GM18861 (cell line): ENCODE measurements around the gene CYGB.

ENCODE experiments used
- ATAC-seq: cut with Tn5 transposase; IDR thresholded peaks from one replicate; pipeline ENCODE4 v1.9.1; 2021; ENCODE audit not compliant: unreplicated experiment

Gene CYGB

DNA sequence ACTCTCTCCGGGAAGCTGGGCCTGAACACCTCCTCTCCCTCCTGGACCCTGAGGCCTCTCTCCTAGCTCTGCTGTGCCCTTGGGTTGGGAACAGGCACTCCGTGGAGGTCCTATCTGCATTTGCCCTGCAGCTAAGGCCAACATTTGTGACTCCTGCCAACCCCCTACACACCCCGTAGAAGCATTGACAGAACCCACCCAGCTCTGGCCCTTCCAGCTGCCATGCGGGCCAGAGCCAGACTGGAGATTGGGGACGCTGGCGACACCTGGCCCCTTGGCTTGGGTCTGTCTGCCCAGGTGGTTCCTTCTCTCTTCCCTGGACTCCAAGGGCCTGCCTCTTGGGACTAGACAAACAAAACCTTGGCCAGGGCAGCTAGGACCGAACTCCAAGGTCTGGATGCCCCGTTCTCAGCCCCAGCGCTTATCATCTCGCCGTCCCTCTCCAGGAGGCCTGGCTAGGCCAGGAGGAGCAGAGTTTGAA is 35.6 kb downstream of the CYGB start:
- no peak for ATAC-seq

- ATAC-seq, result peak; percentile 37
These were observed 36.3 kb downstream of the CYGB start, which contains the start of gene RHBDF2 for GRCh38 chr17:76501018-76501826. TSS of gene RHBDF2 (minus strand) at chr17:76501423. CDS start at chr17:76481524, 19,899 bp downstream.

GRCh38 chr17:76500747-76501017 is 36.8 kb downstream of the CYGB start:
- ATAC-seq, result no peak

GRCh38 chr17:76500074-76500746 is 37.3 kb downstream of the CYGB start:
- no peak for ATAC-seq

DNA sequence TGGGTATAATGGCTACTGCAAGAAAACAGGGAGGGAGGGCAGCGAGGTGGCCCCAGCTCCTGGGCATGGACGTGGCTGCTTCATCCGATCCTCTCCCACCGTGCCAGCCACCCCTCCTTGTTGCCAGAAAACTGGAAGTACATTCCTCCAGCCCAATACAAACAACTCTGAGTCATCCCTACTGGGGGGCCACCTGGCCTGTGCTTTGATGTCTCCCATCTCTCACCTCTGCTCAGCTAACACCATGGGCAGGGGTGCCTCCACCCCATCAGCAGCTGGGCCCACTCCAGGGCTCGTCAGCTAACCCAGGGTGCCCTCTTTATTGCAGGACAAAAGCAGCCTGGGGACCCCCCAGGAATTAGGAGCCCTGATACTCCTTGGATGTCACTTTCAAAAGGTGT is 38.2 kb downstream of the CYGB start:
- no peak for ATAC-seq

DNA sequence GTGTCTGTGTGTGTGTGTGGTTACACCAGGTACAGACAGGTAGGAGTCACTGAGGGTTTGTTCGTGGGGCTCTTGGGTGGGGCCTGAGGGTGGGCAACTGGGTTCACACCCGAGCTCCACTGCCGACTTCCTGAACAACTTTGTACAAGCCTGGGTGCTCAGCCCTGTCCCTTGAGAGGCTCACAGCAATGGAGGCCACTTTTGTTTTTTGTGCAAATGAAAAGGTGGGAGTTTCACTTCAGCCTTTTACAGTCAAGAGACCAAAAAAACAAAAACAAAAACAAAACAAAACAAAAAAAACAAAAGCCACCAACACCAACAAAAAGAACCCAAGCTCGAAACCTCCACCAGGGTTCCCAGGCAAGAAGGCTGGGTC is 38.6 kb downstream of the CYGB start:
- no peak for ATAC-seq

DNA sequence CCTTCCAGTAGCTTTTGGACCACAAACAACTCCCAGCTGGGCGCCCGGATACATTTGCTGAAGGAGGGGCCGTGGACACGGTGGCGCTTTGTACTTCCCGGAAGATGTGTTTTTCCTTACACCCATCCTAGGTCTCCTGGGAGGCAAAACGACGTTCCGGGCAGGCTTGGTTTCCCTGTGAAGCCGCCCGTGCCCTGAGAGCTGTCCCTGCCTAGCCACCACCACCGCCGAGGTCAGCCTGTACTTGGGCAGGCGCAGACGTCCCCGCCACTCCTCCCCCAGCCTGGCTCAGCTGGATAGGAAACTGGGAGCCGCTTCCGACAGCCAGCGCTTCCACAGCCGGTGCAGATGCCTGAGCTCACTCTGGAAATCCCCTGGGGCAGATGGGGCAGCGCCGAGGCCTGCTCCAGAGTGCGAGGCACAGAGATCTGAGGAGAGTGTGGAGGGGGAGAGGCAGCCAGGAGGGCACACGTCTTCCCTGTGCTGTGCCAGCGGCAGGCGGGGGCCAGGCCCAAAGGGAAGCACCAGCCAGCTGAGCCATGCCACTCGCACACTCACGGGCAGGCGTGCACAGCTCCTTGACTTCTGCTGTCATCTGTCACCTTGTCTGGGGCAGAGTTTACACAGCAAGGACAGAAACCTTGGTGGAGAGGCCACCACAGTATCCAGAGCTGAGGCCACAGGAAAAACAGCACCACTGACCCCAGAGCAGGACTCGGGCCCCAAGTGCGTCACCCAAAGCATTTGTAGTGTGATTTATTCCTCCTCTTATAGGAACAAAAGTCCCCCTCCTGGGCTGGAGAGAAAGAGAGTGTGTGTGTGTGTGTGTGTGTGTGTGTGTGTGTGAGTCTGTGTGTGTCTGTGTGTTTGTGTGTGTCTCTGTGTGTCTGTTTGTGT is 39.3 kb downstream of the CYGB start:
- no peak for ATAC-seq

- no peak for ATAC-seq
These were observed 39.9 kb downstream of the CYGB start for GRCh38 chr17:76497699-76497978.

GRCh38 chr17:76496464-76496863 is 41.0 kb downstream of the CYGB start:
- no peak for ATAC-seq

GRCh38 chr17:76495663-76496400 is 41.7 kb downstream of the CYGB start:
- no peak for ATAC-seq

GRCh38 chr17:76493505-76494167 is 43.9 kb downstream of the CYGB start:
- no peak for ATAC-seq

DNA sequence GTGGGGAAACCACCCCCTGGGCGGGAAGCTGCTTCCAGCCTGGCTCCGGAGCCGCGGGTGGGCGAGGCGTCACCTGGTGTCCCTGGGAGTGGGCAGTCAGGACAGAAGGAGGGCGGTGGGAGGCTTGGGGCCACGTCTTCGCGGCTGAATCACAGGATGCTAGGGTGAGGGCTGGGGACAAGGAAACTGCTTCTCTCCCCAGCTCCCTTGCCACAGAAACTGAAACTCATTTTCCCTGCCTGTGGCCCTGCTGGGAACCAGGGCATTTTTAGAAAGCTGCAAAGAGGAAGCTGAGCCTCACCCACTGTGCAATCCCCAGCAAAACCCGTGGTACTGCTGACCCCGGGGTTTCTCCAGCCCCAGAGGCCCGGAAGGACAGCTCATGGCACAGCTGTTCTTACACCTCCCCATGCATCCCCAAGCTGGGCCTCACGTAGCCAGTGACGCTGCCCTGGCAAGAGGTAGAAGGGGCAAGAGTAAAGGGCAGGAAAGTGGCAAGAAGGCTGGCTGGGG is 44.5 kb downstream of the CYGB start:
- ATAC-seq, result peak; percentile 42

DNA sequence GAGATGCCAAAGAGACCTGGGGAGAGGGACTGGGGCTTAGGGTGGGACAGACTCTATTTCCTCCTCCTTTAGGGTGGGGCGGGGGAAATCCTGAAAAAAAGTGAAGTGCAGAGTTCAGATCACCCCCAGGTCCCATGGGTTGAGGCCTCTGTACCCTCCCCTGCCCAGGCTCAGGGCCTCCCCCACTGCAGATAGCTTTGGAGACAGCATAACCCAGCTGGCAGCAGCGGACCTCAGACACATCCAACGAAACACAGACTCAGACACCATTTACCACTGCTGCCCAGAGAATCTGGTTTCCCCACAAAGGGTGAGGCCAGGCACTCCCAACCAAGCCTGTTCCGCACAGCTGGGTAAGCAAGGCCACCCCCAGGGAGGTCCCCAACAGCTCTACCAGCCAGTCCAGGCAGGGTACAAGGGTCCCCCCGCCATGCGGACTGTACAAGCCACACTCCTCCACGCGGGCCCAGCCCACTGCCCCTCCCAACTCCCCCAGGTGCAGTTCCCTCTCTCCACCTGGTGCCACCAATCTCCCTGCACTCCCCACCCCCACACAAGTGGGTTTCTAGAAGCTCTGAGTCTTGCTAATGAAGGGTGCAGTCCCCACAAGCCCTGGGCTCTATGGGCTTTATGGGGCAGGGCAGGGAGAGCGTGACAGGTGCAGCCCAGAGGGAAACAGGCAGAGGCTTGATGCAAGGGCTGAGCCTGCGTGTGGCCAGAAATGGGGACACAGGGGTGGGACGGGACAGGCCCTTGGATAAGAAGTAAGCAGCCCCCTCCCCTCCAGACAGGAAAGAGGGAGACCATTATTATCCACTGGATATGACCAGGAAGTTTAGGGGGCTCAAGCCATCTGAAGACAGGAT is 45.2 kb downstream of the CYGB start:
- peak; percentile 28 for ATAC-seq

GRCh38 chr17:76491271-76492122 is 46.0 kb downstream of the CYGB start:
- ATAC-seq, result peak; percentile 10

GRCh38 chr17:76490112-76490710 is 47.3 kb downstream of the CYGB start:
- no peak for ATAC-seq

GRCh38 chr17:76487451-76488192 is 49.9 kb downstream of the CYGB start:
- no peak for ATAC-seq

DNA sequence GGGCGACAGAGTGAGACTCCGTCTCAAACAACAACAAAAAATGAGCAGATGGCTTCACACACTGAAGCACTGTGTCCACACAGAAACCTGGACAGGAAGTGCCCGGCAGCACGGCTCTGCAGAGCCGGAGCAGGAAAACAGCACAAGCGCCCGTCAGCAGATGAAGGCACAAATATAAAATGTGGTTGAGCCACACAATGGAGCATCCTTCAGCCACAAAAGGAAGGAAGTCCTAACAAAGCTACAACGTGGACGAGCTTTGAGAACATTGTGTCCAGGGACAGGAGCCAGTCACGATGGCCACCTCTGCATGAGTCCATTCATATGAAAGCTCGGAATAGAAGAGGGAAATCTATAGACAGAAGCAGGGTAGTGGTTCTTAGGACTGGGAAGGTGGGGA is 51.9 kb downstream of the CYGB start:
- no peak for ATAC-seq
